ENCODE data around the gene MN1. TPM values are rescaled to one million over a fixed set of nuclear protein-coding genes. Genes with fewer than 3 reads are reported as not detected.

The MN1 gene
- 0.25 and 0.34 TPM in 2 replicates for total RNA-seq

DNA sequence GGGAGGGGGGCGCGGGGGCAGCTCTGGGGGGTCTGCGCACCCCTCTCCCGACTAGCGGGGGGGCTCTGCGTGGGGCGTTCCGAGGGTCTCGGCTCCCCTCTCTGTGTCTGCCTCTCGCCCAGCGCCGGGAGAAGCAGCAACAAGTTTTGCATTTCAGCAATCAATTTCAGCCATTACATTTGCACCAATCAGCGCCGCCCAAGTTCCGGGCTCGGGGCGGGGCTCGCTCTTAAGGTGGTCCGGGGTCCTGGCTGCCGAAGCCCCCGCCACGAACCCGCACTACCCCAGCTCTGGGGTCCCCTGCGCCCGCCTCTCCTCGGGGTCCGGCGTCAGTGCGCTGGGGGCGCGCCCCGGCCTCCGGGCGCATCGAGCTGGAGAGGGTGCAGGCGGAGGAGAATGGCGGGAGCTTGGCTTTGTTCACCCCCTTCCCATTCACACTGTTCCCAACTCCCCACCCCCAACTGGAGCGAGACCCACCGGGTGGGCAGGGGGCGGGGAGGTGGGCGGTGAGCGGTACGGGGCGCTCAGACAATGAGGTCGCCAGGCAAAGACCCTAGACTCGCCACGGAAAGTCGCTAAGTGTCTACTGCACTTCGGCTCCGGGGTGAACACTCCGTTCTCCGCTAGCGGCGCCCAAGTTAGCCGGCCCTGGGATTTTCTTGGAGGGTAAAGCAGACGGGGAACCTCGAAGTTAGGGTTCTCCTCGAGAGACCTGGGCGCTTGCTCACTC is at the start of gene MN1:
TSS of gene MN1 (minus strand) at position 141 of the 730 bp plus-strand sequence. CDS start 1,213 bp downstream, outside the sequence.
- intact Hi-C loops (cut with micrococcal nuclease), result loop anchor here (5.0 kb wide), 1 partner anchor 964 kb away; no protein-coding TSS in a partner anchor

DNA sequence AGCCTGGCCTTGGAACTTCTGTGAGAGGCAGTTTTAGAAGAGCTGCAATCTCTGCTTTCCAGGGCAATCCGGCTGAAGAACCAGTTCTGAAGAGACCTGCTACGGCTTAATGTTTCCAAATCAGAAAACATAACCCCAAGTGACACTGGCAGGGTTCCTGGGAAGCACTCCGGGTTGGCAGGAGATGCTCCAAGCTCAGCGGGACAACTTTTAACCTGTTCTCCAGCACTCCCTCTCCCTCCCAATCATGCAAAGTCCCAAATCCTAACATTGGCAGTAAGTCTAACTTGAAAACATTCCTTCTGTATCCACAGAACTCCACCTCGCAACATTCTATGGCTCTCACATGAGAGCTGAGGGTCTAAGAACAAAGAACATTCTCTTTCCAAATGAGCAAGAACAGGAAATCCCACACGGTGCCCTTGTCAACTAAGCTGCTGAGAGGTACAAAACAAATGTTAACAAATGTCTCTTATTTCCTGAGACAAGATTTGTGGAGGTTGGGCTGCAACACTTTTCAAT is 48.5 kb upstream of the MN1 start:
- intact Hi-C loops (cut with micrococcal nuclease), result no loop called here

DNA sequence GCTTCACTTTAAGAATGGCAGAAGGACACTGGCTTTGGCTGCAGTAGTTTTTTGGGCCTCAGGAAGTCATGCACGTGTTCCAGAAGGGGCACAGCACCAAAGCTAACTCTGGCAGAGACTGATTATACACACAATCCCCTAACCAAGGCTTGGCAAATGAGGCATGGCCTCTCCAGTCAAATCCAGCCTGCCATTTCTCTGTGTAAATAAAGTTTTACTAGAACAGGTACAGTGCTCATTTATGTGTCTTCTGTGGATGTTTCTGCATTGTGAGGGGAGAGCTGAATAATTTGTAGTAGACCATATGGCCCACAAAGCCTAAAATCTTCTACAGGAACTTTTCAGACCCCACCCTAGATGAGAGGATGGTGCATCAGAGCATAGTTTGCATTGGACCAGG is 46.4 kb upstream of the MN1 start:
- intact Hi-C loops (cut with micrococcal nuclease), result no loop called here

DNA sequence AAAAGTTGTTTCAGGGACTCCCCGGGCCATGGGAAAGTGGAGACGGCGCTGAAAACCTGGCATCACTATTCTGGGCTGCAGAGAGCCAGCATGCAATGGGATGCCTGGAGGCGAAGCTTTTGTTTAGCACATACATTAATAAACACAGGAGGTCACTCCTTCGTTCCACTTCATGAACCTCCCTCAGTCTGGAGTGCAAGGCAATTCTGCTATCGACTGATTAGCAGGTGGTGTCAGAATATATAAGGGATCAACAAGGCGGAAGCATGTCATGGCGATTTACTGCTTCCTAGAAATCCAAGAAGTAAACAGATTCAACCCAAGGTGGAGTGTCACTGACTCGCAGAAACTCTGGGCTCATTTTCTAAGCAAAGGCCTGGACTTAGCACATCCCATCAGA is 45.4 kb upstream of the MN1 start:
- intact Hi-C loops (cut with micrococcal nuclease), result no loop called here

DNA sequence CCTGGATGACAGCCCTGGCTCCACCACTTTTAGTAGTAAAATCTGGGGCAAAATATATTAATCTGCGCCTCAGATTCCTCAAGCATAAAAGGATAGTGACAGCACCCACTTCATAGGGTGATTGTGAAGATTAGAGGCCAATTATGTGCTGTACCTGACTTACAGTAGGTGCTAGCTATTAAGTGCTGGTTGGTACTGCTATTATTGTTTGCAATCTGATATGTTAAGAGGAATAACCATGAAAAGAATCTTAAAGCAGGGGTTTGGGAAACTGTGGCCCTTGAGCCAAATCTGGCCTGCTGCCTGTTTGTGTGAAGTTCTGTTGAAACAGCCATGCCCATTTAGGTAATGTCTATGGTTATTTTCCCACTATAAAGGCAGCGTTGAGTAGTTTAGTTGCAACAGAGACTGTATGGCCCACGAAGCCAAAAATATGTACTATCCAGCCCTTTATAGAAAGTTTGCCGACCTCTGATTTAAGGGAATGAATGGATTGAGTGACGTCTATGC is 44.7 kb upstream of the MN1 start:
- intact Hi-C loops (cut with micrococcal nuclease), result no loop called here

DNA sequence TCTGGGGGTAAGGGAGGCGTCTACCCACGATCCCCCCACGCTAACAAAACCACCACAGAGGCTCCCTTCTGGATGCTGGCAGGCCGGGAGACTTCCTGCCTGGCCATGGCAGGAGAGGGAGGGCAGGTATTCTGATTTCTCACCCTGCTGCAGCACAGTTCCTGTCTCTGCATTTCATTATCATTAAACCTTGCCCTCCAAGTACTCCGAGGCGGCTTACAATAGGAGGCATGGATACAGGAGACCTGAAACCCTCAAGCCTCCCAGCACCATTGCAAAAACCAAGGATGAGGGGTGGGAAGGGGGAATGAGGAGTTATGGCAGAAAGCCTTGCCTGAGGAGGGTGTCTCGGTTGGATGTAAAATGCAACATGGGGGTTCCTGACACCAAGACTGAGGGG is 44.1 kb upstream of the MN1 start:
- intact Hi-C loops (cut with micrococcal nuclease), result no loop called here

DNA sequence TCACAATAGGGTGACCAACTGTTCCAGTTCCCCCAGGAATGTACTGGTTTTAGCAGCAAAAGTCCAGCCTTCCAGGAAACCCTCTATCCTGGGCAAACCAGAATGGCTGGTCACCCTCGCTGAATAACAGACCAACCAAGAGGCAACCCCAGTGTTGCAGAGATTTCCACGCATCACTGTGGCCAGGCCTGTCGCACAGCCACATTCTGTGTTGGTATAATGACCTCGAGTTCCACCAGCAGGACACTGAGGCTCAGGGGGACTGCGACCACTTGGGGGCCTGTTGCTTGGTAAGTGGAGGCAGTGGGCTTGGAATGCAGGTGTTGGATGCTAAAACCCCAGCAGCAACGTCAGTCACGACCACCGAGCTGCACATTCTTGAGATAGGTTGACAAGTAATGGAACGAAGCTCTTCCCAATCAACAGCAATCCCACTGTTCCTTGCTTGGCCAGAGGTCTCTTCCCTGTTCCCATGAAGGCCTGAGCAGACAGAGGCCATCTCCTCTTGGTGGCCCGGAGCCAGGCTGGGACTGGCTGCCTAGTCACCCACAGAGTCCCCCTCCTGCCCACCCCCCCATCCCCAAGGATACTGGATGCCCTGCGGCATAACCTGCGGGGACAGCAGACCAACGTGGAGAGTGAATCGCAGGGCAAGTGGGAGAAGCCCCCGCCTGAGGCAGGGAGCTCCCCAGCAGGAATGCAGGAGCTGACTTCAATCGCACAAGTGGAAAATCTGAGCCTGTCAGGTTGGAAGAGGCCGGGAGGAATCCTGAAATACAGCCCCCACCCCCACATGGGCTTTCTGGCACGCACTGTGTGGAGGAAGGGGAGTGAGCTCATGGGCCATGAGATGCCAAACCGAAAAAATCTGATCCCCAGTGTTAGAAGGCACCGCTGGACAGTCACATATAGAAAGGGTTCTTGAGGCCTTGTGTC is 43.4 kb upstream of the MN1 start:
- intact Hi-C loops (cut with micrococcal nuclease), result no loop called here

DNA sequence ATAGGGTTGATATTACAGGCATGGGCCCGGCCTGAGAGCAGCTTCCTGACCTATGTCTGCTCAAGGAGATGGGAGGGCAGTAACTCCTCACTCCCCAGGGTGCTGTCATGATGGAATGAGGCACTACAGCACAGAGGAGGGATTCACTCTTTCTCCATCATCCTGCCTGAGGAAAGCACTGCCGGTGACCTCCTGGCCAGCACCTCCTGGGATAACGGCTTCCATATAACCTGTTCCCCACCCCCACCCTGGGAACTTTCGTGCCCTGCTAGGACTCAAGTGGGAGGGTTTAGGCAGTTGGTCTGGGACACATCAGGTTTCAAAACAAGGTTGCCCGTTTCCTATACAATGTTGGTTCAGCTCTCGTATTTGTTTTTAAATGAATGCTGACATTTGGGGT is 42.7 kb upstream of the MN1 start:
- intact Hi-C loops (cut with micrococcal nuclease), result no loop called here

DNA sequence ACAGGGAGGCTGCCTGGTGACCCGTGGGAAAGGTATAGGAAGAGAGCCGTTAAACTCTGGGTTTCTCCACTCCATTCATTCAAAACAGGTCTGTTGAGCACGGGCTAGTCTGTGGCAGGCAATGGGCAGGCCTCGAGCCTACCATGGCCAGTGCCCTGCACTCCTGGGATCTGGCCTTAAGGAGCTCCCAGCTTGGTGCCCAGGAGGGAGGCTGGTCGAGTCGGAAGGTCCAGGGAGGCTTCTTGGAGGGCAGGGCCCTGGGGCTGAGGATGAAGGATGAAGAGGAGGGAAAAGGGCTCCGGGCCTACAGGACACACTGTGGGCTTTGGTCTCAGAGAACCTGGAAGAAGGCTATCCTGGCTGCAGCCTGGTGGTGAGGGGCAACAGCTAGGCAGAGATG is 41.9 kb upstream of the MN1 start:
- intact Hi-C loops (cut with micrococcal nuclease), result no loop called here

DNA sequence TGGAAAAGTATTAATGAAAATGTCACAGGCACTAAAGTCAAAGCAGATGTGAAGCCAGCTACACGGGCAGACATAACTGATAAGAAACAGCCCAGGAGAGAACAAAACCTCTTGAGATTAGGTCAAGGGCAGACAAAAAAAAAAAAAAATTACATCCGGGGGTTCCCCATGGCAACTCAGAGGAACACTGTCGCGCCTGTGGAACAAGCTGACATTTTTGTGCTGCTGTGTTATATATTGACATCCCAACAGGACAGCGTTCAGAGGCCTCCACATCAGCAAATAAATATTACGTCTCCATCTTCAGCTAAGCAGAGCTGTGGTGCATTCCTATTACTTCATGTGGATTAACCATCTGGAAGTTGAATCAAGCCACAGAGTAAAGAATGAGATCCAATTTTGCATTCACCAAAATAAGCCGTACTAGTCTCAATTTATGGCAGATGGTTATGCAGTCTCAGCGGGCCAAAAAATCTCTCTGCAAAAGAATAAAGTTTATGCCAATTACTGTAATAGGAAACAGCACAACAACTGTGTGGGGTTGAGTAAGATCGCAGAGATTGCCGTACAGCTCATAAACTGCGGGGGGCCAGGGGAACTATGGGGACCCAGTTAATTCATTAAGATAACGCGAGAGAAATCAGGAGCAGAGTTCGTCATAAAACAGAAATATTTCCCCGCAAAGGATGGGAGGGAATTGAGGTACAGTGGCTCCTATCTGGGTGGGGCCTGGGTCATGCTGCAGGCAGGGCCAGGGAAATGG is 41.3 kb upstream of the MN1 start:
- intact Hi-C loops (cut with micrococcal nuclease), result no loop called here

DNA sequence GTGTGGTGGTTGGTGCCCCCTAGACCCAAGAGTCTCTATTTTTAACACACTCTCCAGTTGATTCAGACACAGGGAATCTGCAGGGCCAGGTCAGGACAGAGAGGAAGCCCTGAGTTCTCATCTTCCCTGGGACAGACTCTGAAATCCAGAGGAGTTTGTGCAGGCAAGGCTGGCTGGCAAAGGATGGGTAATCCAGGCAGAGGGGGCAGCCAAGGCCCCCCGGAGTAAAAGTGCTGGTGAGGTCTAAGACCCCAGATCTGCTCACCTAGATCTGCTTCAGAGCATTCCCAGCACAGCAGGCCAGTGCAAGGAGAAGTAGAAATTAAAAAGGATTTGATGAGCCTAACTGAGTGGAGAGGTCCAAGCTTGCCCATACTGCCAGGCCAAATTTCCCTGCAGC is 40.6 kb upstream of the MN1 start:
- intact Hi-C loops (cut with micrococcal nuclease), result no loop called here

DNA sequence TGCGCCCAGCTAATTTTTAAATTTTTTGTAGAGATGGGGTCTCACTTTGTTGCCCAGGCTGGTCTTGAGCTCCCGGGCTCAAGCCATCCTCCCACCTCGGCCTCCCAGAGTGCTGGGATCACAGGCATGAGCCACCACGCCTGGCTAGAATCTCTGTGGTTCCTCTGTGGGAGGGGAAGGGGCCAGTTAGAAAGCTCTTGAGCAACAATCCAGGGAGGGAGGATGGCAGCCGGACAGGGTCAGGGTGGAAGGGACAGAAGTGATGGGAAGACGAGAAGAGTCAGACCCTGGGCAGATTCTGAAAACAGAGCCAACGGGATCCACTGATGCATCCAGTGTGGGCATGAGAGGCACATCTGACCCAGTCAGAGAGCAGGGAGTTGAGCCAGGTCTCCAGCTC is 38.9 kb upstream of the MN1 start:
- intact Hi-C loops (cut with micrococcal nuclease), result no loop called here

DNA sequence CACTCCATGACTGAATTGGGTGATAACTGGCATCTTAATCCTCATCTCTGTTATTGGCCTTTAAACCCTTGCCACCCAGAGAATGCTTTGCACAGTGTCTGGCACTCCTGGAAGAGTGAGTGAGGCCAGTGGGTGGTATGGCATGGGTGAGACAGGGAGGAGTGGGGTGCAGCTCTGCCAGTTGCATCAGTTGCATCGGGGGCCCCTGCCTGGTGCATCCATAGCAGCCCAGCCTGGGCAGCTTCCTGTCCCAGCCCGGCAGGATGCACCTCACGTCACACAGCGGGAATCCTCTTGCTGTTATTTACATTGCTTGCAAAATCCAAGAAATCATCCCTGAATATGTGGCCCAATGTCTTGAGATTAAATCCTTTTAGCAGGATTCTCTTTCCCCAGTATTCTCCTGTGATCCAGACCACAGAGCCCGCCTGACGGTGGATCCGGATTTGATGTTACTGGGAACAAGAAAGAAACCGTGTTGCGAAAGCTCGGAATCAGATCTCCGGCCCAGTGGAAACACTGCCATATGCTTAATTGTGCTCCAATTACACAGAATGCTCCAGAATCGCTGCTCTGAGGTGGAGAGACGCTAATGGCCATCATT is 37.6 kb upstream of the MN1 start:
- intact Hi-C loops (cut with micrococcal nuclease), result no loop called here

DNA sequence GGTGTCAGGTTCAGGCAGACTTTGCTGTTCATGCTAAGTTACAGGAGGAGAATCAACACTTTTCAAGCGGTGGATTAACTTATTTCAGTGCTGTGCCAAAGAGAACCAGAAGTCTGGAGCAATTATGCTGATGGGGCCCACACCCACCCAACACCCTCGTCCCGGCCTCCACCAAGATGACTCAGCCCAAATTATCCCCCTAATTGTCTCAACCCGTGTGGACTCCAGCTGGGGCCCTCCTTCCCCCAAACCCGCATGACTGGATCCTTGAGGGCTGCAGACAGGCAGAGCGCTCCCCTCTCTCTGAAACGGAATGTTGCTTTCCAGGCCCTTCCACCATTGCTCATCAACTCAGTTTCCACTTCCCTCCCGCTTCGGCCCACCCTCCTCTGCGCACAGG is 34.6 kb upstream of the MN1 start:
- intact Hi-C loops (cut with micrococcal nuclease), result no loop called here

DNA sequence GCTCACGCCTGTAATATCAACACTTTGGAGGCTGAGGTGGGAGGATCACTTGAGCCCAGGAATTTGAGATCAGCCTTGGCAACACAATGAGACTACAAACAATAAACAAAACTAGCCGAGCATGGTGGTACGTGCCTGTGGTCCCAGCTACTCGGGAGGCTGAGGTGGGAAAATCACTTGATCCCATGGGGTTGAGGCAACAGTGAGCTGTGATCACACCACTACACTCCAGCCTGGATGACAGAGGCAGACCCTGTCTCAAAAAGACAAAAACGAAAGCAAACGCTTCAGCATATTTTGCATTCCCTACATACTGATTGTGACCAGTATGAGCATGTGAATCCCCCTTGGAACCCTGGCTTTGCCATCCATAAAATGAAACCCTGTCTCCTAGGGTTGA is 33.9 kb upstream of the MN1 start:
- intact Hi-C loops (cut with micrococcal nuclease), result no loop called here

DNA sequence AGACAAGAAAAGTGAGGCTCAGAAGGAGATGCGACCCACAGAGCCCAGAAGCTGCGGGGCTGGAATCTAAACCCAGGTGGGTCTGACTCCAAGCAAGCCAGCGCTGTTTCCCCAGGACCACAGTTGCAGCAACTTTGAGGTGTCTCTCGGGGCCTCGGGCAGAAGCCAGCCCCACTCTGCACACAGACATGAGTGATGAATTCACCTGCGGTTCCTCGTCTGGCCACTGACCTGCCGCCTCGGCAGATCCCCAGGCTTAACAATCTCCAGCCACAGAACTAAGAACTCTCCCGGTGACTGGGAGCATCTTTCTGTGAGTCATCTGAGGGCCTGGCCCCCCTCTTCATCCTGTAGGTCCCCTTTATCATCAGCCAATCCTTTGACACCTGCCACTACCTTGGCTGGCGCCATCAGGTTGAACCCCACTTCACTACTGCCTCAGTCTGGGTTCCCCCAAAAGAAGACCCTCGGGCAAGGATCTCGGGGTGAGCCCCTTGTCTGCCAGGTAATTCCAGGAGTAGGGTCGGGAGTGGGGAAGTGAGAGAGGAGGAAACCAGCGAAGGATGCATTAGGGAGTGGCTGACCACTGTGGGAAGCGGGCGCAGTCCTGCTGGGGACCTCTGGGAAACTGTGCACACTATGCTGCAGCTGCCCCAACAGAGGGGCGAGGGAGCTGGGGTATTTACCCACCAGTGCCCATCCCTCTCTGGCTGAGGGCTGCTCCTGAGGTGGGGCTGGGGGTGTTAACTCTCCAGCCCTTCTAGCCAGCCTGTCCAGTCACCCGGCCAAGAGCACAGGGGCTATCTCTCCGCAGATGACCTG is 33.0 kb upstream of the MN1 start:
- intact Hi-C loops (cut with micrococcal nuclease), result no loop called here

DNA sequence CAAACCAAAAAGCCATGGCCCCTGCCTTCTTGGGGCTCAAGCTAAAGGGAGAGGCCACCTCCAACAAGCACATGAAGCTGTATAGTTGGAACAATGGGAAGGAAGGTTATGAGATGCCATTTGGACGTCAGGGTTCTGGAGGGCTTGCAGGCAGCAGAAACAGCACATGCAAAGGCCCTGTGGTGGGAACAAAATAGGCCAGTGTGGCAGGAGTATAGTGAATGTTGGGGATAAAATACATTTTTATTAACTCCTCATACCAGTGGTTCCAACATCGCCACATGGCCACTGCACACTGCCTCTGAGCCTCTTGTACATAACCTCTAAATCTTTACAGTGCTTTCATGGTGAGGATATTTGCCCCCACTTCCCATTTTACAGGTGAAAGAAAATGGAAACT is 32.2 kb upstream of the MN1 start:
- intact Hi-C loops (cut with micrococcal nuclease), result no loop called here

DNA sequence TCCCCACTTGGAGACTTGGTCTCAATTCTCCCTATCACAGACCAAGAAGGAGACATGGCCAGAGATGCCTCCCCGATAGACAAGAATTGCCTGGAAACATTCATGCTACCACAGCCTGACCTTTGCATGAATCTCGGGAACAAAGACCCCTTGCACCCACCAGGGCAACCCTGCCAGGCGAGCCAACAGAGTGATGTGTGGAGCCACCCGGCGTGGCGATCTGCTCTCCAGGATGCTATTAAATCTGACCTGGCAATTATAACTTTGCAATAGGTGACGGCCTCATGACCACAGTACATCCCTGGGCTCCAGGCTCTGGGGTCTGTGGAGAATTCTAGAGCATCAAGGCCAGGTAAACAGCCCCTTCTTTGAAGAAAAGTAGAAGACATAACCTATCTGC is 31.1 kb upstream of the MN1 start:
- intact Hi-C loops (cut with micrococcal nuclease), result no loop called here

DNA sequence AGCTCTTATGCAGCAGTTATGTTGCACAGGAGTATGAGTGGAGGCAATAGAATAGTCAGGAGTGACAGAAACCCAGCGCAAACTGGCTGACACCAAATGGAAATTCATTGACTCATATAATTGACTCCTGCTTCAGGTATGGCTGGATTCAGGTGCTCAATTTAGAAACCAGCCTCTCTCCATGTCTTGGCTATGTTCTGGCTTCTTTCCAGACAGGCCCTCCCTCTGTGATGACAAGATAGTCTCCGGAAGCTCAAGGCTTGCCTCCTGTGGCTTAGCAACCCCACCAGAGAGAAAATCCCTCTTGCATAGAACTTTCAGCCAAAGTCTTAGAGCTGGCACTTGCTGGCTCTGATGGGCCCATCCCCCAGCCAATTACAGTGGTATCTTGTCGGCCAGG is 28.1 kb upstream of the MN1 start:
- intact Hi-C loops (cut with micrococcal nuclease), result no loop called here
